Naive thymus-derived CD4-positive, alpha-beta T cell (primary cell): ENCODE results near the gene C1orf174. TPM values are rescaled to one million over a fixed set of nuclear protein-coding genes. Genes with fewer than 3 reads are reported as not detected.

Experiments
- ATAC-seq: fragments of 150-1000 bp; cut with Tn5 transposase; 2 replicates; pipeline ENCODE4 v1.10.0; 2021; ENCODE audit warnings: mild to moderate bottlenecking, moderate library complexity
- CTCF ChIA-PET: fragments of 350-600 bp; sonication (Branson Sonifier 250); formaldehyde crosslinking; loops from one replicate; lab custom pipeline; 2021; ENCODE audit warnings: antibody characterized with exemption; lab: Charles Lee
- POLR2A ChIA-PET: fragments of 350-600 bp; sonication (Branson Sonifier 250); formaldehyde crosslinking; loops from one replicate; lab custom pipeline; 2021; ENCODE audit warnings: antibody characterized with exemption, inconsistent platforms; lab: Charles Lee
- DNase-seq, 9 donors: peaks; one replicate each; pipeline versions ENCODE4 v3.0.0 to v3.0.0-alpha.2; 2020 to 2022; ENCODE audit warnings: mixed read lengths in 1 of 9
- H3K27ac ChIP-seq: one replicate; pipeline ENCODE4 v1.7.0; 2013; ENCODE audit warnings: mild to moderate bottlenecking, low read depth, low read length, moderate library complexity
- H3K27me3 ChIP-seq, 2 donors: one replicate each; pipeline ENCODE4 v1.7.0; 2013; ENCODE audit warnings: low read length in 2 of 2, mild to moderate bottlenecking in 2 of 2, moderate library complexity in 2 of 2; ENCODE audit not compliant: control insufficient read depth in 2 of 2, insufficient read depth in 2 of 2
- H3K36me3 ChIP-seq, 3 experiments: 1 replicate in 2 of 3; 2 replicates in 1 of 3; pipeline ENCODE4 v1.7.0; 2013; ENCODE audit warnings: low read length in 3 of 3, mild to moderate bottlenecking in 3 of 3, moderate library complexity in 1 of 3; ENCODE audit not compliant: insufficient read depth in 3 of 3, control insufficient read depth in 2 of 3
- H3K4me1 ChIP-seq, 2 donors: one replicate each; pipeline ENCODE4 v1.7.0; 2013; ENCODE audit warnings: low read length in 2 of 2, mild to moderate bottlenecking in 2 of 2, moderate library complexity in 1 of 2; ENCODE audit not compliant: control insufficient read depth in 2 of 2, insufficient read depth in 2 of 2
- H3K4me3 ChIP-seq: 2 replicates; pipeline ENCODE4 v1.7.0; 2013; ENCODE audit warnings: mild to moderate bottlenecking, low read length
- H3K9me3 ChIP-seq, 3 experiments: 1 replicate in 2 of 3; 2 replicates in 1 of 3; pipeline ENCODE4 v1.7.0; 2013; ENCODE audit warnings: low read length in 3 of 3; ENCODE audit not compliant: control insufficient read depth in 2 of 3
- H3K27ac Mint-ChIP-seq, 9 donors: one replicate each; pipeline ENCODE4 v1.8.0; 2020 to 2022; ENCODE audit warnings: mixed read lengths in 9 of 9, mild to moderate bottlenecking in 8 of 9, moderate library complexity in 5 of 9, inconsistent platforms in 2 of 9
- H3K27me3 Mint-ChIP-seq, 5 donors: one replicate each; pipeline ENCODE4 v1.8.0; 2021 to 2022; ENCODE audit warnings: mixed read lengths in 5 of 5, mild to moderate bottlenecking in 1 of 5
- H3K36me3 Mint-ChIP-seq, 5 donors: one replicate each; pipeline ENCODE4 v1.8.0; 2020 to 2022; ENCODE audit warnings: mixed read lengths in 5 of 5, mild to moderate bottlenecking in 3 of 5, inconsistent platforms in 1 of 5
- H3K4me1 Mint-ChIP-seq, 7 donors: one replicate each; pipeline ENCODE4 v1.8.0; 2020 to 2022; ENCODE audit warnings: mixed read lengths in 7 of 7, mild to moderate bottlenecking in 3 of 7, inconsistent platforms in 1 of 7
- H3K4me3 Mint-ChIP-seq, 10 donors: one replicate each; pipeline ENCODE4 v1.8.0; 2020 to 2022; ENCODE audit warnings: mild to moderate bottlenecking in 10 of 10, mixed read lengths in 10 of 10, moderate library complexity in 6 of 10, inconsistent platforms in 2 of 10
- H3K9me3 Mint-ChIP-seq, 11 donors: one replicate each; pipeline ENCODE4 v1.8.0; 2020 to 2022; ENCODE audit warnings: mixed read lengths in 11 of 11, mild to moderate bottlenecking in 4 of 11, inconsistent platforms in 1 of 11, moderate library complexity in 1 of 11
- intact Hi-C, 2 donors: fragments of 100-400 bp; cut with micrococcal nuclease; formaldehyde crosslinking; loops; one replicate each; pipeline ENCODE4 v1.15.1; 2023
- polyA plus RNA-seq, 2 donors: library from polyadenylated mRNA; unstranded; fragments of 300-500 nt; fragmentation: Illumina TruSeq; gene quantifications; one replicate each; pipeline ENCODE4 v1.2.3, GENCODE V29; 2021
- total RNA-seq, 6 experiments: library from RNA in 5 of 6; stranded (reverse) in 5 of 6; gene quantifications; 1 replicate in 5 of 6; 2 replicates in 1 of 6; pipeline ENCODE4 v1.2.3 and lab custom pipeline; 2021 to 2026

C1orf174 gene
- total and polyA plus RNA-seq, 7 experiments from 2014 or later: 17.0 to 34.7 (median 27.1) TPM

- H3K9me3 ChIP-seq: no peaks in the 10 kb centered on the region
- CTCF ChIA-PET: no interaction called here
These were observed 12.1 kb upstream of the C1orf174 start for GRCh38 chr1:3911981-3912808.

GRCh38 chr1:3910857-3911845 is 11.1 kb upstream of the C1orf174 start:
- Mint-ChIP-seq H3K27me3 (peaks cover 0 to 5% (median 0%) of the 10 kb centered on the region in 5 donors), H3K27ac (no peak overlapping the region), H3K4me3 (peak overlapping the region in 6 of 10 donors; percentile 29 to 70 (median 59)), H3K4me1 (peaks cover 0 to 8% (median 3%) of the 10 kb centered on the region in 7 donors), H3K36me3 (no peaks in the 10 kb centered on the region), H3K9me3 (no peaks in the 10 kb centered on the region)
- ATAC-seq (peak; percentile 88), DNase-seq (peak; percentile 56 to 81 (median 73))
- Histone ChIP-seq H3K36me3 (no peaks in the 10 kb centered on the region), H3K4me1 (no peaks in the 10 kb centered on the region), H3K4me3 (no peak overlapping the region), H3K9me3 (no peaks in the 10 kb centered on the region), H3K27ac (no peak overlapping the region), H3K27me3 (no peaks in the 10 kb centered on the region)
- ChIA-PET CTCF (interaction anchor here (0.6 kb wide), 1 partner anchor 915 kb away, joined by 3 read pairs; no protein-coding TSS in a partner anchor), POLR2A (no interaction called here)
- intact Hi-C loops: loop anchor here in 1 of 2 donors (5.0 to 10.0 kb wide), 2 partner anchors 914 to 1601 kb away; no protein-coding TSS in a partner anchor

More at GRCh38 chr1:3911981-3912808, 12.1 kb upstream of the C1orf174 start:
- H3K4me1 Mint-ChIP-seq: peaks cover 0 to 5% (median 1%) of the 10 kb centered on the region in 7 donors
- no peaks in the 10 kb centered on the region for H3K4me1 ChIP-seq
- H3K27me3 Mint-ChIP-seq: peaks cover 0 to 5% (median 0%) of the 10 kb centered on the region in 5 donors
- intact Hi-C loops: loop anchor here in 1 of 2 donors (5.0 to 10.0 kb wide), 2 partner anchors 913 to 1600 kb away; no protein-coding TSS in a partner anchor
- H3K4me3 ChIP-seq: no peak overlapping the region
- H3K27ac Mint-ChIP-seq: no peak overlapping the region
- H3K27me3 ChIP-seq: no peaks in the 10 kb centered on the region
- H3K4me3 Mint-ChIP-seq: peak overlapping the region in 1 of 10 donors; percentile 35
- H3K36me3 Mint-ChIP-seq: no peaks in the 10 kb centered on the region
- ATAC-seq (no peak), DNase-seq (no peak)
- POLR2A ChIA-PET: no interaction called here
- no peaks in the 10 kb centered on the region for H3K36me3 ChIP-seq
- no peaks in the 10 kb centered on the region for H3K9me3 Mint-ChIP-seq
- no peak overlapping the region for H3K27ac ChIP-seq

GRCh38 chr1:3910049-3910731 is 10.1 kb upstream of the C1orf174 start:
- Mint-ChIP-seq H3K27me3 (peaks cover 0 to 5% (median 0%) of the 10 kb centered on the region in 5 donors), H3K4me3 (no peak overlapping the region), H3K36me3 (no peaks in the 10 kb centered on the region), H3K4me1 (peaks cover 0 to 17% (median 8%) of the 10 kb centered on the region in 7 donors), H3K9me3 (no peaks in the 10 kb centered on the region), H3K27ac (no peak overlapping the region)
- ATAC-seq (no peak), DNase-seq (no peak)
- Histone ChIP-seq H3K27ac (no peak overlapping the region), H3K4me3 (no peak overlapping the region), H3K9me3 (no peaks in the 10 kb centered on the region), H3K36me3 (no peaks in the 10 kb centered on the region), H3K4me1 (no peaks in the 10 kb centered on the region), H3K27me3 (no peaks in the 10 kb centered on the region)
- CTCF ChIA-PET: no interaction called here
- intact Hi-C loops: loop anchor here in 1 of 2 donors (5.0 to 10.0 kb wide), 2 partner anchors 915 to 1602 kb away; no protein-coding TSS in a partner anchor
- POLR2A ChIA-PET: no interaction called here

- DNase-seq: no peak
- H3K36me3 ChIP-seq: no peaks in the 10 kb centered on the region
- ChIA-PET CTCF (no interaction called here), POLR2A (no interaction called here)
- intact Hi-C loops: loop anchor here in 1 of 2 donors (5.0 to 10.0 kb wide), 2 partner anchors 915 to 1603 kb away; no protein-coding TSS in a partner anchor
- no peaks in the 10 kb centered on the region for H3K9me3 ChIP-seq
- Mint-ChIP-seq H3K27me3 (peaks cover 0 to 5% (median 0%) of the 10 kb centered on the region in 5 donors), H3K4me3 (no peak overlapping the region), H3K4me1 (peaks cover 0 to 21% (median 8%) of the 10 kb centered on the region in 7 donors), H3K9me3 (no peaks in the 10 kb centered on the region), H3K27ac (no peak overlapping the region), H3K36me3 (no peaks in the 10 kb centered on the region)
- no peak overlapping the region for H3K27ac ChIP-seq
- H3K4me3 ChIP-seq: no peak overlapping the region
- ATAC-seq: no peak
- H3K27me3 ChIP-seq: no peaks in the 10 kb centered on the region
- H3K4me1 ChIP-seq: peaks cover 0 to 3% of the 10 kb centered on the region in 2 donors
These were observed 9.5 kb upstream of the C1orf174 start for GRCh38 chr1:3909615-3910014.

- Mint-ChIP-seq H3K27ac (no peak overlapping the region), H3K9me3 (no peaks in the 10 kb centered on the region), H3K4me3 (no peak overlapping the region), H3K27me3 (peaks cover 0 to 5% (median 0%) of the 10 kb centered on the region in 5 donors), H3K36me3 (no peaks in the 10 kb centered on the region), H3K4me1 (peaks cover 0 to 23% (median 8%) of the 10 kb centered on the region in 7 donors)
- no peaks in the 10 kb centered on the region for H3K36me3 ChIP-seq
- H3K9me3 ChIP-seq: no peaks in the 10 kb centered on the region
- POLR2A ChIA-PET: no interaction called here
- H3K27me3 ChIP-seq: no peaks in the 10 kb centered on the region
- DNase-seq: no peak
- intact Hi-C loops: no loop called here
- no peak overlapping the region for H3K27ac ChIP-seq
- CTCF ChIA-PET: no interaction called here
- no peak for ATAC-seq
- peaks cover 0 to 9% of the 10 kb centered on the region in 2 donors for H3K4me1 ChIP-seq
- no peak overlapping the region for H3K4me3 ChIP-seq
These were observed 8.9 kb upstream of the C1orf174 start for GRCh38 chr1:3908886-3909517.
